Activated naive CD4-positive, alpha-beta T cell treated with anti-CD3 and anti-CD28 coated beads, Interleukin-2, amount 50 U/mL, for 16 hours (primary cell): ENCODE measurements around the gene HOXA13.

Experiments used
- DNase-seq: peaks from one replicate; pipeline ENCODE4 v3.0.0-alpha.2; 2020

HOXA13 gene

GRCh38 chr7:27157702-27158431 is 42.0 kb downstream of the HOXA13 start:
- DNase-seq, result no peak

GRCh38 chr7:27156916-27157701 is 42.8 kb downstream of the HOXA13 start:
- no peak for DNase-seq

GRCh38 chr7:27156508-27156898 is 43.4 kb downstream of the HOXA13 start, which contains the start of gene HOXA7:
HOXA7 (minus strand) TSS chr7:27156675; CDS start chr7:27156545, 130 bp downstream.
- DNase-seq, result no peak

GRCh38 chr7:27155816-27156507 is 43.9 kb downstream of the HOXA13 start:
- no peak for DNase-seq

- DNase-seq, result peak; percentile 57
Observed at GRCh38 chr7:27154901-27155815, 44.7 kb downstream of the HOXA13 start.

- DNase-seq, result no peak
Observed at GRCh38 chr7:27154369-27154768, 45.5 kb downstream of the HOXA13 start.

- no peak for DNase-seq
Observed at GRCh38 chr7:27153526-27153925, 46.4 kb downstream of the HOXA13 start.

GRCh38 chr7:27152816-27153442 is 47.0 kb downstream of the HOXA13 start:
- peak; percentile 9 for DNase-seq

- DNase-seq, result peak; percentile 15
Observed at GRCh38 chr7:27151931-27152815, 47.7 kb downstream of the HOXA13 start, which contains the start of gene HOXA3. HOXA3 (minus strand) TSS chr7:27152583; CDS start chr7:27110640, 41,943 bp downstream.

- DNase-seq, result peak; percentile 11
Observed at GRCh38 chr7:27151341-27151930, 48.5 kb downstream of the HOXA13 start.

GRCh38 chr7:27150568-27151340 is 49.1 kb downstream of the HOXA13 start:
- DNase-seq, result peak; percentile 71

GRCh38 chr7:27149842-27150567 is 49.9 kb downstream of the HOXA13 start:
- DNase-seq, result no peak

- DNase-seq, result no peak
Observed at GRCh38 chr7:27148756-27149641, 50.9 kb downstream of the HOXA13 start.

GRCh38 chr7:27148031-27148755 is 51.7 kb downstream of the HOXA13 start:
- DNase-seq, result no peak

GRCh38 chr7:27147199-27148030 is 52.5 kb downstream of the HOXA13 start, which contains the start of gene HOXA6:
HOXA6 (minus strand) TSS chr7:27147774; CDS start chr7:27147749, 25 bp downstream.
- peak; percentile 11 for DNase-seq
